NCI-H2081 (cell line): Measurements from ENCODE around the gene ADGRG4.

Experiments
- DNase-seq, 2 experiments: peaks; one replicate each; lab custom pipeline; 2025; lab: John Stamatoyannopoulos, UW

The ADGRG4 gene

GRCh38 chrX:136464589-136464988 lies 163.8 kb downstream of the ADGRG4 start:
- no peak for DNase-seq
